IMR-90 (cell line): Measurements from ENCODE around the gene FXYD5. TPM values are rescaled to one million over a fixed set of nuclear protein-coding genes. Genes with fewer than 3 reads are reported as not detected.
"Not testable (repeated sequence)": the region's sequence is repeated elsewhere in the genome, so short reads cannot be mapped to it uniquely, and the experiment has no call there.

ENCODE experiments used
- ATAC-seq: fragments of 200-7000 bp; cut with Tn5 transposase; 2 replicates; pipeline ENCODE4 v1.9.1; 2020; ENCODE audit warnings: low read depth, mild to moderate bottlenecking, moderate library complexity
- BruUV-seq: library from RNA; stranded (reverse); fragments of 400-500 nt; replicated peaks from 2 replicates; lab custom pipeline; 2021; lab: Mats Ljungman, UMichigan
- CTCF ChIA-PET: fragments of 300-600 bp; formaldehyde crosslinking; extraction: SDS; loops from one replicate; lab custom pipeline; 2021; ENCODE audit warnings: antibody characterized with exemption; lab: Yijun Ruan, JAX
- POLR2A ChIA-PET: fragments of 300-600 bp; sonication (Branson Sonifier 250); formaldehyde crosslinking; loops from one replicate; lab custom pipeline; 2022; ENCODE audit warnings: antibody characterized with exemption; ENCODE audit not compliant: unreplicated experiment; lab: Charles Lee
- DNase-seq: peaks from one replicate; pipeline ENCODE4 v3.0.0; 2013
- H2AFZ ChIP-seq: replicated peaks from 2 replicates; pipeline ENCODE3; 2013; ENCODE audit warnings: low read length, mild to moderate bottlenecking; ENCODE audit not compliant: poor library complexity
- H2AK5ac ChIP-seq: 2 replicates; pipeline ENCODE4 v1.6.1; 2013; ENCODE audit warnings: low read depth, low read length, inconsistent platforms
- H2AK9ac ChIP-seq: replicated peaks from 2 replicates; pipeline ENCODE3; 2013; ENCODE audit warnings: mild to moderate bottlenecking, low read depth, low read length, moderate library complexity; ENCODE audit not compliant: poor library complexity
- H2BK120ac ChIP-seq: 2 replicates; pipeline ENCODE4 v1.6.1; 2013; ENCODE audit warnings: low read depth, low read length, inconsistent platforms
- H2BK15ac ChIP-seq: 3 replicates; pipeline ENCODE4 v1.6.1; 2013; ENCODE audit warnings: low read depth, low read length, inconsistent platforms
- H2BK20ac ChIP-seq: 2 replicates; pipeline ENCODE4 v1.6.1; 2013; ENCODE audit warnings: low read depth, mild to moderate bottlenecking, inconsistent platforms, low read length, moderate library complexity
- H2BK5ac ChIP-seq: 2 replicates; pipeline ENCODE4 v1.6.1; 2013; ENCODE audit warnings: mild to moderate bottlenecking, low read depth, low read length, inconsistent platforms; ENCODE audit not compliant: poor library complexity, severe bottlenecking
- H3K14ac ChIP-seq: replicated peaks from 2 replicates; pipeline ENCODE4 v1.6.1; 2013; ENCODE audit warnings: low read depth, low read length, inconsistent platforms
- H3K18ac ChIP-seq: 2 replicates; pipeline ENCODE4 v1.6.1; 2013; ENCODE audit warnings: low read depth, low read length, control low read depth
- H3K23ac ChIP-seq: 2 replicates; pipeline ENCODE4 v1.6.1; 2013; ENCODE audit warnings: low read depth, low read length, inconsistent platforms
- H3K27ac ChIP-seq: 2 replicates; pipeline ENCODE4 v1.5.1; 2013; ENCODE audit warnings: mild to moderate bottlenecking, control low read depth, low read length; ENCODE audit not compliant: insufficient read depth
- H3K27me3 ChIP-seq: 2 replicates; pipeline ENCODE4 v1.6.1; 2013; ENCODE audit warnings: low read length; ENCODE audit not compliant: control insufficient read depth, insufficient read depth
- H3K36me3 ChIP-seq: 2 replicates; pipeline ENCODE4 v1.6.1; 2013; ENCODE audit warnings: low read length, mixed read lengths; ENCODE audit not compliant: control insufficient read depth, insufficient read depth
- H3K4ac ChIP-seq: 2 replicates; pipeline ENCODE4 v1.6.1; 2013; ENCODE audit warnings: low read depth, low read length, inconsistent platforms
- H3K4me1 ChIP-seq: 2 replicates; pipeline ENCODE4 v1.6.1; 2013; ENCODE audit warnings: low read length, mixed read lengths; ENCODE audit not compliant: control insufficient read depth, insufficient read depth
- H3K4me2 ChIP-seq: 2 replicates; pipeline ENCODE4 v1.6.1; 2013; ENCODE audit warnings: low read depth, mild to moderate bottlenecking, control low read depth, low read length, moderate library complexity
- H3K4me3 ChIP-seq: 2 replicates; pipeline ENCODE4 v1.5.1; 2013; ENCODE audit warnings: low read depth, mild to moderate bottlenecking, control low read depth, low read length, moderate library complexity; ENCODE audit not compliant: insufficient read depth
- H3K56ac ChIP-seq: 2 replicates; pipeline ENCODE4 v1.6.1; 2013; ENCODE audit warnings: low read length, inconsistent platforms; ENCODE audit not compliant: insufficient read depth; ENCODE audit errors: extremely low read depth
- H3K79me1 ChIP-seq, 2 experiments: 2 replicates each; pipeline ENCODE4 v1.6.1; 2013; ENCODE audit warnings: low read length in 2 of 2, inconsistent platforms in 1 of 2, low read depth in 1 of 2
- H3K9ac ChIP-seq: 2 replicates; pipeline ENCODE4 v1.6.1; 2013; ENCODE audit warnings: low read depth, low read length, control low read depth
- H3K9me1 ChIP-seq: 2 replicates; pipeline ENCODE4 v1.6.1; 2013; ENCODE audit warnings: low read length, inconsistent platforms; ENCODE audit not compliant: insufficient read depth
- H3K9me3 ChIP-seq: 2 replicates; pipeline ENCODE4 v1.6.1; 2013; ENCODE audit warnings: low read length; ENCODE audit not compliant: control insufficient read depth, insufficient read depth
- H4K20me1 ChIP-seq: 2 replicates; pipeline ENCODE4 v1.6.1; 2013; ENCODE audit warnings: low read length, inconsistent platforms; ENCODE audit not compliant: insufficient read depth
- H4K5ac ChIP-seq: 2 replicates; pipeline ENCODE4 v1.6.1; 2013; ENCODE audit warnings: mild to moderate bottlenecking, low read depth, low read length, control low read depth
- H4K8ac ChIP-seq, 2 experiments: 2 replicates each; pipeline ENCODE4 v1.6.1; 2013; ENCODE audit warnings: low read depth in 2 of 2, low read length in 2 of 2, control low read depth in 1 of 2, inconsistent platforms in 1 of 2
- H4K91ac ChIP-seq: 2 replicates; pipeline ENCODE4 v1.6.1; 2013; ENCODE audit warnings: low read depth, low read length, inconsistent platforms; ENCODE audit not compliant: insufficient read depth
- ELK1 ChIP-seq: fragments of 150-350 bp; IDR thresholded peaks from 2 replicates; pipeline ENCODE4 v1.6.1; 2016; ENCODE audit warnings: low read depth, mild to moderate bottlenecking, low read length, moderate library complexity, borderline replicate concordance
- NFE2L2 ChIP-seq: fragments of 150-350 bp; IDR thresholded peaks from 2 replicates; pipeline ENCODE4 v1.6.1; 2016; ENCODE audit warnings: low read depth, mild to moderate bottlenecking, low read length
- RCOR1 ChIP-seq: IDR thresholded peaks from 2 replicates; pipeline ENCODE4 v1.6.1; 2012; ENCODE audit warnings: mild to moderate bottlenecking, low read length, improper control_type of control experiment; ENCODE audit not compliant: insufficient replicate concordance
- WGBS, 2 experiments: methylation state at CpG; one replicate each; pipeline versions ENCODE4 v1.1.5 to v1.1.7; 2013; ENCODE audit warnings: missing lambda C conversion rate in 2 of 2; ENCODE audit not compliant: insufficient read length in 1 of 2; ENCODE audit errors: extremely low coverage in 2 of 2; 5-methylcytosine and 5-hydroxymethylcytosine counted together
- dilution Hi-C: fragments of 300-500 bp; cut with HindIII; formaldehyde crosslinking; loops from one replicate; pipeline ENCODE4 v1.14.3; 2018; ENCODE audit warnings: low sequenced_read_pairs; ENCODE audit not compliant: unreplicated experiment
- in situ Hi-C: fragments of 300-500 bp; cut with MboI; formaldehyde crosslinking; loops from 3 replicates; pipeline ENCODE4 v1.14.3; 2019; ENCODE audit warnings: low sequenced_read_pairs, inconsistent platforms, mixed read lengths
- intact Hi-C: fragments of 100-400 bp; cut with micrococcal nuclease; formaldehyde crosslinking; loops from 2 replicates; pipeline ENCODE4 v1.10.0; 2022
- polyA plus RNA-seq, 3 experiments: library from polyadenylated mRNA; depleted of rRNA; stranded (reverse); fragments of >200 nt; gene quantifications; 2 replicates each; pipeline ENCODE4 v1.2.3, GENCODE V29; 2012; ENCODE audit warnings: low replicate concordance in 1 of 3
- total RNA-seq: library from RNA; depleted of rRNA; stranded (reverse); fragments of >200 nt; gene quantifications from 2 replicates; pipeline ENCODE4 v1.2.3, GENCODE V29; 2012

Gene FXYD5
- total and polyA plus RNA-seq, 2 of the 4 experiments (the other 2 are of a cell fraction), result 53.6 to 245 TPM

- ATAC-seq, result no peak
- no peak overlapping the region for H2BK20ac ChIP-seq
- 0 out of 4 replicates have a peak, but pooled peaks cover 0 to 7% of the 10 kb centered on the region in 2 experiments for H3K79me1 ChIP-seq
- no peak overlapping the region for H3K23ac ChIP-seq
- peaks cover 7% of the 10 kb centered on the region; the same call in 1 of the 2 replicates for H3K9me1 ChIP-seq
- H3K18ac ChIP-seq, result no peak overlapping the region
- TF ChIP-seq ELK1 (no peak), NFE2L2 (no peak), RCOR1 (no peak)
- BruUV-seq, result no TSS peak
- peaks cover 13% of the 10 kb centered on the region; the same call in 1 of the 2 replicates for H3K27me3 ChIP-seq
- CTCF ChIA-PET, result interaction anchor here (1.8 kb wide), 1 partner anchor 62 kb away, joined by 6 read pairs; no protein-coding TSS in a partner anchor
- dilution Hi-C loops (no loop called here), in situ Hi-C loops (no loop called here), intact Hi-C loops (no loop called here)
- no peak overlapping the region for H3K4me2 ChIP-seq
- no peak overlapping the region for H2BK5ac ChIP-seq
- no peak overlapping the region for H2BK120ac ChIP-seq
- H3K56ac ChIP-seq, result no peak overlapping the region
- H3K27ac ChIP-seq, result no peak overlapping the region
- H3K4me3 ChIP-seq, result no peak overlapping the region
- 80% methylated on average over 1 of the region's 9 CpGs; no CpG with 5 or more reads in 1 of the 2 experiments for WGBS, 2 experiments
- H3K36me3 ChIP-seq, result no peaks in the 10 kb centered on the region
- H4K5ac ChIP-seq, result no peak overlapping the region
- H2AFZ ChIP-seq, result no peak overlapping the region
- H3K4ac ChIP-seq, result no peak overlapping the region
- H3K9me3 ChIP-seq, result no peaks in the 10 kb centered on the region
- H3K9ac ChIP-seq, result no peak overlapping the region
- H2AK5ac ChIP-seq, result no peak overlapping the region
- H2AK9ac ChIP-seq, result no peak overlapping the region
- POLR2A ChIA-PET, result no interaction called here
- no peaks in the 10 kb centered on the region for H4K20me1 ChIP-seq
- no peak overlapping the region for H4K8ac ChIP-seq
- H3K4me1 ChIP-seq, result peaks cover 2% of the 10 kb centered on the region; the same call in 1 of the 2 replicates
- H3K14ac ChIP-seq, result no peak overlapping the region
- H2BK15ac ChIP-seq, result no peak overlapping the region
- no peak for DNase-seq
- H4K91ac ChIP-seq, result no peak overlapping the region
Measured at GRCh38 chr19:35128398-35129057, 26.0 kb upstream of the FXYD5 start.

- H3K9me1 ChIP-seq, H4K5ac ChIP-seq, H3K9me3 ChIP-seq, dilution Hi-C loops, ATAC-seq, H3K4me1 ChIP-seq, H4K91ac ChIP-seq, H3K18ac ChIP-seq, CTCF ChIA-PET, H2AK9ac ChIP-seq, H2AK5ac ChIP-seq, H2BK120ac ChIP-seq, DNase-seq, H3K56ac ChIP-seq, H3K4me2 ChIP-seq, H2BK15ac ChIP-seq, H3K23ac ChIP-seq, intact Hi-C loops, H4K8ac ChIP-seq, BruUV-seq, H4K20me1 ChIP-seq, H3K36me3 ChIP-seq, H3K9ac ChIP-seq, in situ Hi-C loops, H3K4me3 ChIP-seq, H3K4ac ChIP-seq, H2BK20ac ChIP-seq, H2BK5ac ChIP-seq, H3K14ac ChIP-seq, H3K27ac ChIP-seq, H3K79me1 ChIP-seq, POLR2A ChIA-PET, H2AFZ ChIP-seq: not testable (repeated sequence)
- peaks cover 18% of the 10 kb centered on the region; the same call in 1 of the 2 replicates for H3K27me3 ChIP-seq
- 20% methylated on average over 1 of the region's 14 CpGs; no CpG with 5 or more reads in 1 of the 2 experiments for WGBS, 2 experiments
Measured at GRCh38 chr19:35129724-35130274, 24.7 kb upstream of the FXYD5 start.
